IPS-20b (cell line): ENCODE results near the gene GPC2.
"Not testable (repeated sequence)": the region's sequence is repeated elsewhere in the genome, so short reads cannot be mapped to it uniquely, and the experiment has no call there.

Experiments used
- H3K27ac ChIP-seq: one replicate; pipeline ENCODE4 v1.5.1; 2013; ENCODE audit warnings: low read length
- H3K27me3 ChIP-seq: 2 replicates; pipeline ENCODE4 v1.6.1; 2013; ENCODE audit warnings: mild to moderate bottlenecking, low read length, inconsistent platforms; ENCODE audit not compliant: insufficient read depth
- H3K36me3 ChIP-seq: 2 replicates; pipeline ENCODE4 v1.6.1; 2013; ENCODE audit warnings: low read depth, mild to moderate bottlenecking, inconsistent platforms, low read length, moderate library complexity; ENCODE audit not compliant: insufficient read depth
- H3K4me1 ChIP-seq: 2 replicates; pipeline ENCODE4 v1.6.1; 2013; ENCODE audit warnings: mild to moderate bottlenecking, control low read depth, inconsistent platforms, low read length, moderate library complexity; ENCODE audit not compliant: insufficient read depth
- H3K4me3 ChIP-seq: 2 replicates; pipeline ENCODE4 v1.5.1; 2013; ENCODE audit warnings: mild to moderate bottlenecking, low read length, inconsistent platforms
- H3K9ac ChIP-seq: 2 replicates; pipeline ENCODE4 v1.6.1; 2013; ENCODE audit warnings: low read depth, mild to moderate bottlenecking, inconsistent platforms, low read length, moderate library complexity
- H3K9me3 ChIP-seq: 2 replicates; pipeline ENCODE4 v1.6.1; 2013; ENCODE audit warnings: mild to moderate bottlenecking, low read depth, low read length, inconsistent platforms; ENCODE audit not compliant: insufficient read depth

The GPC2 gene, protein sequence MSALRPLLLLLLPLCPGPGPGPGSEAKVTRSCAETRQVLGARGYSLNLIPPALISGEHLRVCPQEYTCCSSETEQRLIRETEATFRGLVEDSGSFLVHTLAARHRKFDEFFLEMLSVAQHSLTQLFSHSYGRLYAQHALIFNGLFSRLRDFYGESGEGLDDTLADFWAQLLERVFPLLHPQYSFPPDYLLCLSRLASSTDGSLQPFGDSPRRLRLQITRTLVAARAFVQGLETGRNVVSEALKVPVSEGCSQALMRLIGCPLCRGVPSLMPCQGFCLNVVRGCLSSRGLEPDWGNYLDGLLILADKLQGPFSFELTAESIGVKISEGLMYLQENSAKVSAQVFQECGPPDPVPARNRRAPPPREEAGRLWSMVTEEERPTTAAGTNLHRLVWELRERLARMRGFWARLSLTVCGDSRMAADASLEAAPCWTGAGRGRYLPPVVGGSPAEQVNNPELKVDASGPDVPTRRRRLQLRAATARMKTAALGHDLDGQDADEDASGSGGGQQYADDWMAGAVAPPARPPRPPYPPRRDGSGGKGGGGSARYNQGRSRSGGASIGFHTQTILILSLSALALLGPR

GRCh38 chr7:100177045-100178001 lies at the start of gene GPC2, which contains the start of gene STAG3:
TSS of gene GPC2 (minus strand) at chr7:100177381. CDS start at chr7:100177199, 182 bp downstream.
TSS of gene STAG3 (plus strand) at chr7:100177918. CDS start at chr7:100180557, 2,639 bp downstream.
- Histone ChIP-seq H3K4me1 (peaks cover 6% of the 10 kb centered on the region; the same call in 1 of the 2 replicates), H3K27me3 (peaks cover 10% of the 10 kb centered on the region; the same call in 1 of the 2 replicates), H3K9ac (peak within 1 kb of the TSS; percentile 98), H3K9me3 (no peaks in the 10 kb centered on the region), H3K4me3 (peak within 1 kb of the TSS; percentile 98), H3K27ac (no peak within 1 kb of the TSS), H3K36me3 (peaks cover 24% of the 10 kb centered on the region; the same call in 1 of the 2 replicates)

DNA sequence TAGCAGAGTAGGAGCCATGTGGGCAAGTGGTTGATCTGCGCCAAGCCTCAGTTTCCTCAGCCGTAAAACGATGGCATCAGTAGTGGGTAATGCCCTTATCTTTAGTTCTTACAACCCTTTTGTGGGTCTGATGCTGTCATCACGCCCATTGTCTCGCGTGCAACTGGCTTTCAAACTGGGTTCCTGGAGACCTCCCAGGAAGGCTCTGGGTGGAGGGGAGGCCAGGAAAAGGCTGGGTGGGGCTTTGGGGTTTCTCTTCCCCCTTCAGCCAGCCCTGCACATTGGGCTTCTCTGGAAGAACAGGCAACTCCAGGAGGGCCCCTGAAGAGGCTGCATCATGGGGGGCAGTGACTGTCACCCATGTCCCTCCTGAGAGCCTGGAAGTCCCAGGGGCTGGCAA lies 47.7 kb upstream of the GPC2 start:
- not testable (repeated sequence) for H3K9me3 ChIP-seq, H3K4me3 ChIP-seq, H3K4me1 ChIP-seq, H3K27me3 ChIP-seq, H3K9ac ChIP-seq, H3K27ac ChIP-seq, H3K36me3 ChIP-seq

GRCh38 chr7:100223376-100223927 lies 46.3 kb upstream of the GPC2 start:
- not testable (repeated sequence) for H3K9me3 ChIP-seq, H3K9ac ChIP-seq, H3K4me1 ChIP-seq, H3K4me3 ChIP-seq, H3K36me3 ChIP-seq, H3K27ac ChIP-seq, H3K27me3 ChIP-seq

DNA sequence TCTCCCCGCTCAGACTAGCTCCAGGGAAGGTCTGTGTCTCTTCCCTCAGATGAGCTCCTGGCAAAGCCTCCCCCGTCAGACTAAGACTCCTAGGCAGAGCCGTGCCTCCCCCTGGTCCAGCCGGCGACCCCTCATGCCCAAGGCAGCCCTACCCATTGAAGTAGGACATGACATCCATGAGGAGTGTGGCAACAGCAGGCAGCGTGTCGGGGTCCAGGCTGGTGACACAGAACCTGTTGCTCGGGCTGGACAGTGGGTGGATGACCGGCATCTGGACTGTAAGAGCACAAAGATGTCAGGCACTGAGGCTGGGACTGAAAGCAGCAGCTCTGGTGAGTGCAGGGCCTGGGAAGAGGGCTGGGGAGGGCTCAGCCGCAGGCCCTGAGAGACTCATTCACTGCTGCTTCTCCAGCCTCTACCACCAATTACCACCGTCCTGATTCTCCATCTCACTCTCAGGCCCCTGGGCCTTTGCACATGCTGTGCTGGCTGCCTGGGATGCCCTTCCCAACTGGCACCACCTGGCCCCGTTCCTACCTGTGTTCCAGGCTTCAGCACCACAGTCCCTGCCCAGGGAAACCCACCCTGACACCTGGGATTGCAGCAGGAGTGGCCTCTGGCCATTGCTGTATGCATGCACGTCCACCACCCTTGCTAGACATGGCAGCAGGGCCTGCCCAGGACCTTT lies 45.4 kb upstream of the GPC2 start:
- Histone ChIP-seq H3K36me3 (no peaks in the 10 kb centered on the region), H3K27me3 (no peaks in the 10 kb centered on the region), H3K27ac (no peak overlapping the region), H3K4me3 (no peak overlapping the region), H3K9ac (no peak overlapping the region), H3K4me1 (no peaks in the 10 kb centered on the region), H3K9me3 (no peaks in the 10 kb centered on the region)

DNA sequence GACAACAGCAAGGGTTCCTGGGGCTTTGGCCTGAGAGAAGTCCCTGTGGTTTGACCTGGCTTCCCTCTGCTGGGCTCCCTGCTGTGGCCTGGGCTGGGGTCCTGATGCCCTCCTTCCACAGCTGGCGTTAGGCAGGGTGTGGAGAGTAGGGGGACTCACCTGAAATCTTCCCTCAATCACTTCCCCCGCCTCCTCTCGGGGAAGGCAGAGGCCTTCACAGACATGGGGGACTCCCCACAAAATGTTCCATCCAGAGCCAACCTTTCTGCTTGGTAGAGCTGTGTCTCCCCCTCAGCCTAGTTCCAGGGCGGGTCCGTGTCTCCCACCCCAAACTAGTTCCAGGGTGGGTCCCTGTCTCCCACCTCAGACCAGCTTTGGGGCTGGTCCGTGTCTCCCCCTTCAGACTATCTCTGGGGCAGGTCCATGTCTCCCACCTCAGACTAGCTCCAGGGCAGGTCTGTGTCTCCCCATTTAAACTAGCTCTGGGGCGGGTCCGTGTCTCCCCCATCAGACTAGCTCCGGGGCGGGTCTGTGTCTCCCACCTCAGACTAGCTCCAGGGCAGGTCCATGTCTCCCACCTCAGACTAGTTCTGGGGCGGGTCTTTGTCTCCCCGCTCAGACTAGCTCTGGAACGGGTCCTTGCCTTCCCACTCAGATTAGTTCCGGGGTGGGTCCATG lies 44.7 kb upstream of the GPC2 start:
- Histone ChIP-seq H3K27ac (no peak overlapping the region), H3K9ac (no peak overlapping the region), H3K27me3 (no peaks in the 10 kb centered on the region), H3K36me3 (no peaks in the 10 kb centered on the region), H3K4me1 (no peaks in the 10 kb centered on the region), H3K9me3 (no peaks in the 10 kb centered on the region), H3K4me3 (no peak overlapping the region)

DNA sequence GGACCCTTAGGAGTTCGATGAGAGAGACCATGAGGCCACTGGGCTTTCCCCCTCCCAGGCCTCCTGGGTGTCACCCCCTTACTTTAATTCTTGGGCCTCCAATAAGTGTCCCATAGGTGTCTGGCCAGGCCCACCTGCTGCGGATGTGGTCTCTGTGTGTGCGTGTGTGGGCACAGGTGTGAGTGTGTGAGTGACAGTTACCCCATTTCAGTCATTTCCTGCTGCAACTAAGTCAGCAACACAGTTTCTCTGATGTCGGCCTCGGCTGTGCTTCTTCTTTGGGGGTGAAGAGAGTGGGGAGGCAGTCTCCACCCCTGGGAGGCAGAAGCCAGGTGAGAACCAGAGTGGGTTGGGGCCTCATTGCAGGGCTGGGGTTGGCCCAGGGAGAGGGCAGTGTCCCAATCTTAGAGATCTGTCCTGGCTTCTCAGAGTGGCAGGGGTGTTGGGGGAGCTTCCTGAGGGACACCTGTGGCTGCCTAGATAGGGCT lies 44.1 kb upstream of the GPC2 start:
- Histone ChIP-seq H3K36me3 (no peaks in the 10 kb centered on the region), H3K4me3 (no peak overlapping the region), H3K9me3 (no peaks in the 10 kb centered on the region), H3K4me1 (no peaks in the 10 kb centered on the region), H3K27ac (no peak overlapping the region), H3K9ac (no peak overlapping the region), H3K27me3 (no peaks in the 10 kb centered on the region)

DNA sequence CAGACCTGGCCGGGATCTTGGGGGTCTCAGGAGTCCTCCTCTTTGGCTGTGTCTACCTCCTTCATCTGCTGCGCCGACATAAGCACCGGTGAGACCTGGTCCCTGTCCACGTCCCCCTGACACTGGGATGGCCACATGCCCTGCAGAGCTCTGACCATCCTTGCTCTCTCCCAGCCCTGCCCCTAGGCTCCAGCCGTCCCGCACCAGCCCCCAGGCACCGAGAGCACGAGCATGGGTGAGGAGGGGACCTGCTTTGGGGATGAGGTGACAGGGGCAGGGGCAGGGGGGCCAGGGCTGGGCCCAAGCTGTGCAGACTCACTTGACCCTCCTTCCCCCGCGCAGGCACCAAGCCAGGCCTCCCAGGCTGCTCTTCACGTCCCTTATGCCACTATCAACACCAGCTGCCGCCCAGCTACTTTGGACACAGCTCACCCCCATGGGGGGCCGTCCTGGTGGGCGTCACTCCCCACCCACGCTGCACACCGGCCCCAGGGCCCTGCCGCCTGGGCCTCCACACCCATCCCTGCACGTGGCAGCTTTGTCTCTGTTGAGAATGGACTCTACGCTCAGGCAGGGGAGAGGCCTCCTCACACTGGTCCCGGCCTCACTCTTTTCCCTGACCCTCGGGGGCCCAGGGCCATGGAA lies 43.5 kb upstream of the GPC2 start:
- Histone ChIP-seq H3K27me3 (peaks cover 3% of the 10 kb centered on the region; the same call in 1 of the 2 replicates), H3K27ac (no peak overlapping the region), H3K4me3 (no peak overlapping the region), H3K9ac (no peak overlapping the region), H3K36me3 (no peaks in the 10 kb centered on the region), H3K9me3 (no peaks in the 10 kb centered on the region), H3K4me1 (no peaks in the 10 kb centered on the region)

- H3K9ac ChIP-seq, H3K27me3 ChIP-seq, H3K9me3 ChIP-seq, H3K27ac ChIP-seq, H3K4me3 ChIP-seq, H3K36me3 ChIP-seq, H3K4me1 ChIP-seq: not testable (repeated sequence)
Observed at GRCh38 chr7:100219801-100220585, 42.8 kb upstream of the GPC2 start, which contains the start of gene PVRIG. TSS of gene PVRIG (plus strand) at chr7:100219949. CDS start at chr7:100219971, 22 bp downstream.

- H3K27me3 ChIP-seq: peaks cover 14% of the 10 kb centered on the region; the same call in 1 of the 2 replicates
- H3K4me3 ChIP-seq: no peak overlapping the region
- H3K27ac ChIP-seq: no peak overlapping the region
- no peaks in the 10 kb centered on the region for H3K9me3 ChIP-seq
- no peaks in the 10 kb centered on the region for H3K36me3 ChIP-seq
- H3K4me1 ChIP-seq: no peaks in the 10 kb centered on the region
- no peak overlapping the region for H3K9ac ChIP-seq
Observed at GRCh38 chr7:100219271-100219737, 42.1 kb upstream of the GPC2 start.
